ENCODE data around the gene NOXO1. TPM values are rescaled to one million over a fixed set of nuclear protein-coding genes. Genes with fewer than 3 reads are reported as not detected.
"Not testable (repeated sequence)": the region's sequence is repeated elsewhere in the genome, so short reads cannot be mapped to it uniquely, and the experiment has no call there.

NOXO1 gene
- total RNA-seq, 6 experiments from 2014 or later: 0.28 to 0.46 (median 0.45) TPM; not detected in 3

DNA sequence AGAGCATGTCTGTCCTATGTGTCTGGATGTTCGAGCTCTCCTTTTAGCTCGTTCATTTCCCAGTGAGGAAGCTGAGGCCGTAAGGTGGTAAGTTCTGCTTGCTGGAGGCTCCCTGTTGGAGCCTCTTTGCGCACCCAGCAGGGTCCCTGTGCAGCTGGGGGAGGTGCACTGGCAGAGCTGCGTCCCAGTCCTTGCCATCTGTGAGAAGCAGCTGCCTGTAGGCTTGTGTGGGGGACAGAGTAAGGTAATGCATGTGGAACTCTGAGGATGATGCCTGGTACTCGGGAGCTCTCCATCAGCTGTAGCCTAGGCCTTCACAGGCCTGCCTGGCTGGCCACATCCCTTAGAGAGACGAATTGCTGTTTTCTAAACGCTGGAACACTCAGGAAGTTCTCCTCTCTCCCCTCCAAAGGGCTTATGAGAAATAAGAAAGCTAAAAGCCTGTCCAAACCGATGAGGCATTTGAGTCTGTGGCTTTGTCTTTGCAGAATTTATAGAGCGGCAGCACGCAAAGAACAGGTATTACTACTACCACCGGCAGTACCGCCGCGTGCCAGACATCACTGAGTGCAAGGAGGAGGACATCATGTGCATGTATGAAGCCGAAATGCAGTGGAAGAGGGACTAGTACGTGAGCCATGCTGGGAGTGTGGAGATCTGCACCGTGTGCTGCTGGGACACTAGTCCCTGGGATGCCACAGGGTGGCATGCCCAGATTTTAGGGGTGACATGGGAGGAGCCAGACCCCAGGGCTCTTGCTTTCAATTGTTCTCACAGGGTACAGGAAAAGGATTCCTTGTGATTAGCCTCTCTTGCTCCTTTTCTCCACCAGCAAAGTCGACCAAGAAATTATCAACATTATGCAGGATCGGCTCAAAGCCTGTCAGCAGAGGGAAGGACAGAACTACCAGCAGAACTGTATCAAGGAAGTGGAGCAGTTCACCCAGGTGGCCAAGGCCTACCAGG lies 20.3 kb downstream of the NOXO1 start:
- peak; percentile 42 for DNase-seq
- Mint-ChIP-seq H3K4me1 (ENCODE audit: low read depth) (peaks cover 37% of the 10 kb centered on the region), H3K27me3 (ENCODE audit: insufficient read depth) (peaks cover 44% of the 10 kb centered on the region)

DNA sequence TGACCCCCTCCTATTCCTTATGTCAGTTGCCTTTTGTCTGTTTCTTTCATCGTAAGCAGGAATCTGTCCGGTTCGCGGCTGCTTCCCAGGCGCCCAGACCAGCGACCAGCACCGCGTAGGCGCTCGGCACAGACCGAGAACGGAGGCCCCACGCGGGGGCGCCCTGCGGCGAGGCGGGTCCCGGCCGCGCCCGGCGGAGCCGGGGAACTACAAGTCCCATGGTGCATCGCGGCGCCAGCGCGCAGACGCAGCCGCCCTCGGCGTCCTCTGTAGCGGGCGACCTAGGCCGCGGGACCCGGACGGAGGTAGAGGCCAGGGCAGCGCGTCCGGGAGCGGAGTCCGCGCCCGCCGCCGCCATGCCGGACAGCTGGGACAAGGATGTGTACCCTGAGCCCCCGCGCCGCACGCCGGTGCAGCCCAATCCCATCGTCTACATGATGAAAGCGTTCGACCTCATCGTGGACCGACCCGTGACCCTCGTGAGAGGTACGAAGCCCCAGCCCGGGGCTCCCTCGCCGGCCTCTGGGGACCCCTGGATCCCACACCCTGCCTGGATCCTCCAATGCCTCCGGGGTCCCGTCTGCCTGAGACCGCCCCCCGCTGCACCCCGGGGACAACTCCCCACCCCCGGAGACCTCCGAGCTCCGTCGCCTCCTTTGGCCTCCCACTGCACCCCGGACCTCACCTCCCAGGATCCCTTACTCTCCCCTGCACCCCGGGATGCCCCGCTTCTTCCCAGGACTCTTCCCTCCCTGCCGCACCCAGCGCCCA lies 21.8 kb downstream of the NOXO1 start, which contains the start of gene NDUFB10:
NDUFB10 (plus strand) TSS at position 270 of the 771 bp plus-strand sequence; CDS start at position 357, 87 bp downstream.
- H3K27ac Mint-ChIP-seq: peak within 1 kb of the TSS; percentile 90
- peak within 1 kb of the TSS; percentile 94 for H3K4me3 Mint-ChIP-seq
- H3K4me1 Mint-ChIP-seq (ENCODE audit: low read depth): peaks cover 33% of the 10 kb centered on the region
- DNase-seq: peak; percentile 87
- H3K27me3 Mint-ChIP-seq (ENCODE audit: insufficient read depth): peaks cover 47% of the 10 kb centered on the region
- peaks cover 28% of the 10 kb centered on the region for H3K9me3 Mint-ChIP-seq
- TF ChIP-seq, protein P1, sequence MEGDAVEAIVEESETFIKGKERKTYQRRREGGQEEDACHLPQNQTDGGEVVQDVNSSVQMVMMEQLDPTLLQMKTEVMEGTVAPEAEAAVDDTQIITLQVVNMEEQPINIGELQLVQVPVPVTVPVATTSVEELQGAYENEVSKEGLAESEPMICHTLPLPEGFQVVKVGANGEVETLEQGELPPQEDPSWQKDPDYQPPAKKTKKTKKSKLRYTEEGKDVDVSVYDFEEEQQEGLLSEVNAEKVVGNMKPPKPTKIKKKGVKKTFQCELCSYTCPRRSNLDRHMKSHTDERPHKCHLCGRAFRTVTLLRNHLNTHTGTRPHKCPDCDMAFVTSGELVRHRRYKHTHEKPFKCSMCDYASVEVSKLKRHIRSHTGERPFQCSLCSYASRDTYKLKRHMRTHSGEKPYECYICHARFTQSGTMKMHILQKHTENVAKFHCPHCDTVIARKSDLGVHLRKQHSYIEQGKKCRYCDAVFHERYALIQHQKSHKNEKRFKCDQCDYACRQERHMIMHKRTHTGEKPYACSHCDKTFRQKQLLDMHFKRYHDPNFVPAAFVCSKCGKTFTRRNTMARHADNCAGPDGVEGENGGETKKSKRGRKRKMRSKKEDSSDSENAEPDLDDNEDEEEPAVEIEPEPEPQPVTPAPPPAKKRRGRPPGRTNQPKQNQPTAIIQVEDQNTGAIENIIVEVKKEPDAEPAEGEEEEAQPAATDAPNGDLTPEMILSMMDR (IDR thresholded peaks at IDR 0.05): peak; percentile 84
- H3K36me3 Mint-ChIP-seq (ENCODE audit: low read depth): peaks cover 42% of the 10 kb centered on the region

More for the DNA sequence above, 20.3 kb downstream of the NOXO1 start:
- peaks cover 31% of the 10 kb centered on the region for H3K9me3 Mint-ChIP-seq
- TF ChIP-seq, protein P1 (IDR thresholded peaks at IDR 0.05): no peak
- peaks cover 49% of the 10 kb centered on the region for H3K36me3 Mint-ChIP-seq (ENCODE audit: low read depth)
- H3K27ac Mint-ChIP-seq: peak overlapping the region; percentile 90
- H3K4me3 Mint-ChIP-seq: peak overlapping the region; percentile 94

DNA sequence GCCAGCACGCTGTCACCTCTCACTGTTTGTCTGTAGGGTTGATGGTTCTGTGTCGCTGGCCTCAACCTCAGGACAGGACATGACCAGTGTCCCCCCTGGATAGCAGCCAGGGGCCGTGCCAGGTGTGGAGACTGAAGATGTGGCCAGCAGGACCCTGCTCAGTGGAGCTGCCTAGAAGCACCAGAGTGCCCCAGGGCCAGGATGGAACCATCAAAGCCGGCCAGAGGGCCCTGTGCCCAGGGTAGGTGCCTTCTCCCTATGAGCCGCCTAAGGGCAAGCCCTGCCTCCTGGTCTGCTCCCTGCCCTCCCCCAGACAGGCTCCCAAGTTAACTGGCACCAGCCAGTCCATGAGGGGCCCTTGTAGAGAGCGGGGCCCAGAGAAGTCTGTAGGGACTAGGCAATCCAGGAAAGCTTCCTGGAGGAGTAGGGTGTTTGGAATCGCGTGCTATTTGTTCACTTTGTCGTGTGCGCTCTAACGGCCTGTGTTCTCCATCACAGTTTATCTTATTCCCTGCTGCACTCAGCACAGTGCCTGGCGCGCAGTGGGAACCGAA lies 22.5 kb downstream of the NOXO1 start:
- H3K4me1 Mint-ChIP-seq (ENCODE audit: low read depth): peaks cover 30% of the 10 kb centered on the region
- TF ChIP-seq, protein P1 (IDR thresholded peaks at IDR 0.05): no peak
- H3K36me3 Mint-ChIP-seq (ENCODE audit: low read depth): peaks cover 38% of the 10 kb centered on the region
- peaks cover 23% of the 10 kb centered on the region for H3K9me3 Mint-ChIP-seq
- H3K27me3 Mint-ChIP-seq (ENCODE audit: insufficient read depth): peaks cover 42% of the 10 kb centered on the region
- peak overlapping the region; percentile 90 for H3K27ac Mint-ChIP-seq
- H3K4me3 Mint-ChIP-seq: peak overlapping the region; percentile 94
- no peak for DNase-seq

DNA sequence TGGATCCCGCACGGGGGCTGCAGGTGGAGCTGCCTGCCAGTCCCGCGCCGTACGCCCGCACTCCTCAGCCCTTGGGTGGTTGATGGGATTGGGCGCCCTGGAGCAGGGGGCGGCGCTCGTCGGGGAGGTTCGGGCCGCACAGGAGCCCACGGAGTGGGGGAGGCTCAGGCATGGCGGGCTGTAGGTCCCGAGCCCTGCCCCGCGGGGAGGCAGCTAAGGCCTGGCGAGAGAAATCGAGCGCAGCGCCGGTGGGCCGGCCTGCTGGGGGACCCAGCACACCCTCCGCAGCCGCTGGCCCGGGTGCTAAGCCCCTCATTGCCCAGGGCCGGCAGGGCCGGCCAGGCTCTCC lies 23.2 kb downstream of the NOXO1 start:
- Mint-ChIP-seq H3K36me3 (ENCODE audit: low read depth) (peaks cover 31% of the 10 kb centered on the region), H3K4me1 (ENCODE audit: low read depth) (peaks cover 24% of the 10 kb centered on the region), H3K27me3 (ENCODE audit: insufficient read depth) (peaks cover 37% of the 10 kb centered on the region), H3K9me3 (peaks cover 16% of the 10 kb centered on the region)
- not testable (repeated sequence) for H3K27ac Mint-ChIP-seq, H3K4me3 Mint-ChIP-seq, DNase-seq

DNA sequence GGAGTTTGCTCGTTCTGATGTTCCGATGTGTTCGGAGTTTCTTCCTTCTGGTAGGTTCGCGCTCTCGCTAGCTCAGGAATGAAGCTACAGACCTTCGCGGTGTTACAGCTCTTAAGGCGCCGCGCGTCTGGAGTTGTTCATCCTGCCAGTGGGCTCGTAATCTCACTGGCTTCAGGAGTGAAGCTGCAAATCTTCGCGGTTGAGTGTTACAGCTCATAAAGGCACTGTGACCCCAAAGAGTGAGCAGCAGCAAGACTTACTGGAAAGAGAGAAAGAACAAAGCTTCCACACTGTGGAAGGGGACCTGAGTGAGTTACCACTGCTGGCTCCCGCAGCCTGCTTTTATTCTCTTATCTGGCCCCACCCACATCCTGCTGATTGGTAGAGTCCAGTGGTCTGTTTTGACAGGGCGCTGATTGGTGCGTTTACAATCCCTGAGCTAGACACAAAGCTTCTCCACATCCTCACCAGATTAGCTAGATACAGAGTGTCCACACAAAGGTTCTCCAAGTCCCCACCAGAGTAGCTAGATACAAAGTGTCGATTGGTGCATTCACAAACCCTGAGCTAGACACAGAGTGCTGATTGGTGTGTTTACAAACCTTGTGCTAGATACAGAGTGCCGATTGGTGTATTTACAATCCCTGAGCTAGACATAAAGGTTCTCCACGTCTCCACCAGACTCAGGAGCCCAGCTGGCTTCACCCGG lies 23.7 kb downstream of the NOXO1 start:
- DNase-seq, H3K27ac Mint-ChIP-seq, H3K4me3 Mint-ChIP-seq: not testable (repeated sequence)
- peaks cover 37% of the 10 kb centered on the region for H3K27me3 Mint-ChIP-seq (ENCODE audit: insufficient read depth)
- peaks cover 13% of the 10 kb centered on the region for H3K9me3 Mint-ChIP-seq
- H3K36me3 Mint-ChIP-seq (ENCODE audit: low read depth): peaks cover 26% of the 10 kb centered on the region
- peaks cover 20% of the 10 kb centered on the region for H3K4me1 Mint-ChIP-seq (ENCODE audit: low read depth)

DNA sequence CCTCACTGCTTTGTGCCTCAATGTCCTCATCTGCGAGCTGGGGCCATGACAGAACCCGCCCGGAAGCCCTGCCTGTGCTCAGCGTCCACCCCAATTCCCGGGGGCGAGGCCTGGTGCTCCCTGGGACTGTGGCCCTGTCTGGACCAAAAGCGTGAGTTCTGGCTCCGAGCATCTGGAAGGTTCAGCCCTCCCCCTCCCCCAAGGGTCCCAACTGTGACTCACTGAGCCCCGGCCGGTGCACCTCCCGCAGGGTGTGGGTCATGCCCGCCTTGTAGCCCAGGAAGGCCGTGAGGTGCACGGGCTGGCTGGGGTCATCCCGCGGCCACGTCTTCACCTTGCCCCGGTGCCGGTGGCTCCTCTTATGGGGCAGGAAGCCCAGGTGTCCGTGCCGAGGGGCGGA lies 27.5 kb downstream of the NOXO1 start:
- no peak overlapping the region for H3K27ac Mint-ChIP-seq
- H3K36me3 Mint-ChIP-seq (ENCODE audit: low read depth): no peaks in the 10 kb centered on the region
- TF ChIP-seq, protein P1 (IDR thresholded peaks at IDR 0.05): no peak
- no peak overlapping the region for H3K4me3 Mint-ChIP-seq
- no peaks in the 10 kb centered on the region for H3K9me3 Mint-ChIP-seq
- peaks cover 21% of the 10 kb centered on the region for H3K27me3 Mint-ChIP-seq (ENCODE audit: insufficient read depth)
- no peaks in the 10 kb centered on the region for H3K4me1 Mint-ChIP-seq (ENCODE audit: low read depth)
- DNase-seq: no peak

All from HFFc6 (cell line).